ENCODE data around the gene EIF5B.

GRCh38 chr2:99399795-99400194 lies 62.6 kb downstream of the EIF5B start:
- TF ChIP-seq HDAC6 (IDR thresholded peaks at IDR 0.05; ENCODE audit: low read depth, low read length), result no peak
- no peak for TF ChIP-seq EP300 (IDR thresholded peaks at IDR 0.05; ENCODE audit: borderline replicate concordance in 1 of 2, low read depth in 2 of 2, low read length in 2 of 2)
- no peak for TF ChIP-seq EZH2 (IDR thresholded peaks at IDR 0.05; ENCODE audit: low read depth, low read length, severe bottlenecking)
- no peak for TF ChIP-seq KDM1A (IDR thresholded peaks at IDR 0.05; ENCODE audit: borderline replicate concordance, low read length)
- no peak for TF ChIP-seq CTCF (IDR thresholded peaks at IDR 0.05; ENCODE audit: control extremely low read depth in 1 of 3, insufficient read depth in 1 of 3, low read depth in 1 of 3, low read length in 3 of 3)

All from H1 (cell line).